Neutrophil (primary cell): Measurements from ENCODE around the gene TPRG1.

Experiments
- H3K27ac ChIP-seq: fragments of 200-600 bp; sonication (generic); 2 replicates; pipeline ENCODE4 v1.5.1; 2016; ENCODE audit warnings: mild to moderate bottlenecking, moderate library complexity
- H3K27me3 ChIP-seq: fragments of 200-600 bp; sonication (generic); 2 replicates; pipeline ENCODE4 v1.6.0; 2016; ENCODE audit warnings: mild to moderate bottlenecking
- H3K36me3 ChIP-seq: fragments of 200-600 bp; sonication (generic); 2 replicates; pipeline ENCODE4 v1.5.1; 2017
- H3K4me1 ChIP-seq, 2 experiments: fragments of 200-600 bp in 1 of 2; sonication (generic) in 1 of 2; 1 replicate in 1 of 2; 2 replicates in 1 of 2; pipeline versions ENCODE4 v1.5.1 to v1.6.1; 2013 to 2016; ENCODE audit warnings: low read depth in 1 of 2, low read length in 1 of 2, mild to moderate bottlenecking in 1 of 2, moderate library complexity in 1 of 2; ENCODE audit not compliant: control insufficient read depth in 1 of 2, insufficient read depth in 1 of 2
- H3K4me3 ChIP-seq, 2 experiments: fragments of 200-600 bp in 1 of 2; sonication (generic) in 1 of 2; 1 replicate in 1 of 2; 2 replicates in 1 of 2; pipeline ENCODE4 v1.5.1; 2013 to 2016; ENCODE audit warnings: low read depth in 1 of 2, low read length in 1 of 2, mild to moderate bottlenecking in 1 of 2, moderate library complexity in 1 of 2
- H3K9me3 ChIP-seq: fragments of 200-600 bp; sonication (generic); 2 replicates; pipeline ENCODE4 v1.5.1; 2016
- TF ChIP-seq, protein P1 (sequence below): fragments of 200-600 bp; sonication (generic); IDR thresholded peaks from 2 replicates; pipeline ENCODE4 v1.5.1; 2016; ENCODE audit warnings: antibody characterized with exemption

Gene TPRG1

DNA sequence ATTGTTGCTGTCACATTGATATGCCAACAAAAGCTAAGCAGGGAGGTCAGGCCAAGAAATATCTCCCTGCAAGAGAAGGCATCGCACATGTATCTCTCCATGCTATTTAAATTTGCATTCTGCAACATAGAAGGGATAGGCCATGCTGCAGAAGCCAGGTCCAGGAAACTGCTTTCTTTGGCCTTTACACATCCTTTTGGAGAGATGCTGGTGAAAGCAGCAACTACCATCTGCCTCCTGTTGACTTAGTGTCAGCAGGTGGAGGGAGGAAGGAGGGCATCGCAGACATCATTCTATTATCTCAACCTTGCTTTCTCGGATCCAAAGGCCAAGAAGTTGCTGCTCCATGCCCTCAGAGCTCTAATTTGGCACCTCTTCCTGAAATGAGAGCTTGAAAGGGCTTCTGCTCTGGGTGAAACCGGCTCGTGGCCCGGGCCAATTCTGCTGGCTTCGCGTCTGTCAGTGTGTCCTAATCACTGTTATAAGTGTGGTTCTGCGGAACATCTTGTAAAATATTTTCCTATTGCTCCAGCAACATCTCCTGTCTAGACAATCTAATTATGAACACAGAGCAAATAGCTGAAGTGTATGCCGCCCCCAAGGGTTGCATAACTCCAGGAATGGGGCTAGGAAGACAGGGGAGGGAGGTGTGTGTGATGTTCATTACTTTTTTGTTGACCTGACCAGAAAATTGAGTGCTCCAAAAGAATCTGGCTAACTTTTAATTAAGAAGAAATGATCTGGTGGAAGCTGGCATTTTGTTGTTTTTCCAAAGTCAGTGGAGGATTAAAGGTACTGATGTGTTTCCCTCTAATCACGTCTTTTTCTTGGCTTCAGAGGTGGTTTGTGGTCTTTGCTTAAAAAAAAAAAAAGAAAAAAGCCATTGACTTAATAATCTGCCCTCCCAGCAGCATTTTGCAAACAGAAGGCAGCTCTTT, 89.1 kb downstream of the TPRG1 start:
- no peaks in the 10 kb centered on the region for H3K36me3 ChIP-seq
- H3K27me3 ChIP-seq = no peaks in the 10 kb centered on the region
- no peaks in the 10 kb centered on the region for H3K4me1 ChIP-seq
- no peak overlapping the region for H3K27ac ChIP-seq
- H3K9me3 ChIP-seq = no peaks in the 10 kb centered on the region
- no peak overlapping the region for H3K4me3 ChIP-seq
- TF ChIP-seq, protein P1, sequence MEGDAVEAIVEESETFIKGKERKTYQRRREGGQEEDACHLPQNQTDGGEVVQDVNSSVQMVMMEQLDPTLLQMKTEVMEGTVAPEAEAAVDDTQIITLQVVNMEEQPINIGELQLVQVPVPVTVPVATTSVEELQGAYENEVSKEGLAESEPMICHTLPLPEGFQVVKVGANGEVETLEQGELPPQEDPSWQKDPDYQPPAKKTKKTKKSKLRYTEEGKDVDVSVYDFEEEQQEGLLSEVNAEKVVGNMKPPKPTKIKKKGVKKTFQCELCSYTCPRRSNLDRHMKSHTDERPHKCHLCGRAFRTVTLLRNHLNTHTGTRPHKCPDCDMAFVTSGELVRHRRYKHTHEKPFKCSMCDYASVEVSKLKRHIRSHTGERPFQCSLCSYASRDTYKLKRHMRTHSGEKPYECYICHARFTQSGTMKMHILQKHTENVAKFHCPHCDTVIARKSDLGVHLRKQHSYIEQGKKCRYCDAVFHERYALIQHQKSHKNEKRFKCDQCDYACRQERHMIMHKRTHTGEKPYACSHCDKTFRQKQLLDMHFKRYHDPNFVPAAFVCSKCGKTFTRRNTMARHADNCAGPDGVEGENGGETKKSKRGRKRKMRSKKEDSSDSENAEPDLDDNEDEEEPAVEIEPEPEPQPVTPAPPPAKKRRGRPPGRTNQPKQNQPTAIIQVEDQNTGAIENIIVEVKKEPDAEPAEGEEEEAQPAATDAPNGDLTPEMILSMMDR = no peak

DNA sequence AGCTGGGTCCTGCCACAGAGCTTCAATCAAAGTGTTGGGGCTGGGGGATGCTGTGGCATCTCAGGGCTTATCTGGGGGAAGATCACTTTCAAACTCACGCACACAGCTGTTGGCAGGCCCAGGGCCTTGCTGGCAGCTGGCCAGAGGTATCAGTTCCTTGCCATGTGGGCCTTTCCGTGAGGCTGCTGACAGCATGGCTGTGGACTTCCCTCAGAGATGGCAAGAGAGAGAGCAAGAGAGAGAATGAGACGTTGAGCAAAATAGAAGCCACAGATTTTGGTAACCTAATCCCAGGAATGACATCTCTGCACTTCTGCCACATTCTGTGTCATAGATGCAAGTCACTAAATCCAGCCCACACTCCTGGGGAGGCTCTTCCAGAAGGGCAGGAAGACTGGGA, 91.0 kb downstream of the TPRG1 start:
- H3K9me3 ChIP-seq = no peaks in the 10 kb centered on the region
- no peaks in the 10 kb centered on the region for H3K36me3 ChIP-seq
- H3K4me1 ChIP-seq = no peaks in the 10 kb centered on the region
- no peak overlapping the region for H3K4me3 ChIP-seq
- TF ChIP-seq, protein P1 = no peak
- no peaks in the 10 kb centered on the region for H3K27me3 ChIP-seq
- H3K27ac ChIP-seq = no peak overlapping the region

DNA sequence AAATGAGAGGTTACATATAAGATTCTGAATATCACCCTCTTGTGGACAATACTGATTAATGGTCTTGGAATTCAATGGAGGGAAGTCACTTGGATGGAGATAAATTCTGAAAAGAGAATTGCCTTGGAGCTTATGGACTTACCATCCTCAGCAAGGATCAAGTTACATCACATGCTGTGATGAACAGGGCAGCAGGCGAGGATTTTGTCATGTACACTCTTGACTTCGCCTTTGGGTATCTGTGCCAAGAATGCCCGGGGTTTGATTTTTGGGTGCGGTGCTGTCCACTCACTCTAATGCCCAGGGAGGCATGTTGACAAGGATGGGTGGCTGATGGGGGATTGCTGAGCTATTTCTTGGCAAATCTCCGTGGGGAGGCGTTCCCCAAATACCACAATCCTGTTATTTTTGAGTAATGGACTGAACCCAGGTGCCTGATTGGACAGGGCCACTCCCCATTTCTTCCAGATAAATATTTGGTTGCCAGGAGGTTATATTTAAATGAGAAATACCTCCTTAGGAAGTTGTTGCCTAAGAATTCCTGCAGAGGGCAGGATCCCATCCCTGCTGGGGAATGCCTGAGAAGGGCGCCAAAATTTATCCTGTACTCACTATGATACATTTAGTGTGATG, 96.3 kb downstream of the TPRG1 start:
- TF ChIP-seq, protein P1 = no peak
- Histone ChIP-seq H3K27ac (no peak overlapping the region), H3K36me3 (no peaks in the 10 kb centered on the region), H3K27me3 (no peaks in the 10 kb centered on the region), H3K4me3 (no peak overlapping the region), H3K4me1 (no peaks in the 10 kb centered on the region), H3K9me3 (no peaks in the 10 kb centered on the region)

DNA sequence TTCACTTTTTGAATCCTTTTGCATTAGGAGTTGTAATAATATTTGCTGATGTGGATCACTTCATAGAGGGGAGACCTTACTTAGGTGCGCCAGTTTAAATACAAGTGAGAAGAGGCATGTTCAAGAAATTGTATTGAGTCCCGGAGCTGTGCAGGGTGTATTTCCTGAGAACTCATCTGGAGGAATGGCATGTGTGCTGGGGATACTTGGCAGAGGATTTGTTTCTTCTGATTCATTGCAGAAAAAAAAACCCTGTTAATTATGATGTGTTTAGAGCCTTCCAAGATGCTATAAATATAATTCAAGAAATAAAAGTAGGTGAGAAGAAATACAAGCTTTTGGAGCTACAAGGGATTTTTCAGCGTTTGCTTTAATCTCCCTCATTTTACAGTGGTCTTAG, 97.6 kb downstream of the TPRG1 start:
- no peaks in the 10 kb centered on the region for H3K27me3 ChIP-seq
- no peak overlapping the region for H3K27ac ChIP-seq
- H3K4me3 ChIP-seq = no peak overlapping the region
- H3K36me3 ChIP-seq = no peaks in the 10 kb centered on the region
- no peaks in the 10 kb centered on the region for H3K4me1 ChIP-seq
- H3K9me3 ChIP-seq = no peaks in the 10 kb centered on the region
- TF ChIP-seq, protein P1 = no peak

DNA sequence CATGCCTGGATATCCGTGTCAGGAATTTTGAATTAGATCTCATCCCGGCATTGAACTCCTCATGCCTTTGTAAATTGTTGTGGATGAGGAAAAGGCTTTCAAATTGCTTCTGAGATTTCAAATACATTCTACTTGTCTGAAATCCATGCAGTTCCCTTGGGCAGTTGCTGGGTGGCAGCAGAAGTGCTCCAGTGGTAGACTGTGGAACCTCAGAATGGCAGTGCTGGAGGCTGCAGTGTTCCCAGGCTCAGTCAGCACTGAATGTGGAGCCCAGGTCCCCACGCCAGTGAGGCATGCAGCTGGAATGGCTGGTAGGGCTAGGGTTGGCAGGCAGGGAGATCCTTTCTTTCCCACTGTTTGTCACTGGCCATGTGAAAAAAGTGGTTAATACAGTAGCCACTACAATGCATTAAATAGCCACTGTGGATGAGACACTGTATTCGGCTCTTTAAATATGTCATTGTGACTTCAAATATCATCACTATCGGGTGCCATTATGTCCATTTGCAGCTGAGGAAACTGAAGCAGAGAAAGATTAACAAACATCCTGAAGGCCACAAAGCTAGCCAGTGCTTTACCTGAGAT, 98.6 kb downstream of the TPRG1 start:
- Histone ChIP-seq H3K36me3 (no peaks in the 10 kb centered on the region), H3K27ac (no peak overlapping the region), H3K4me3 (no peak overlapping the region), H3K27me3 (no peaks in the 10 kb centered on the region), H3K9me3 (no peaks in the 10 kb centered on the region), H3K4me1 (no peaks in the 10 kb centered on the region)
- TF ChIP-seq, protein P1 = no peak
